Stimulated activated CD4-positive, alpha-beta T cell treated with anti-CD3 and anti-CD28 coated beads, Interleukin-4, amount 100 ng/mL, for 24 hours (primary cell): ENCODE results near the gene CHRM4.

ENCODE experiments used
- DNase-seq: peaks from one replicate; pipeline ENCODE4 v3.0.0-alpha.2; 2020

Gene CHRM4

GRCh38 chr11:46346886-46347636 is 44.5 kb downstream of the CHRM4 start, which contains the start of gene DGKZ:
DGKZ (plus strand) TSS chr11:46347463; CDS start chr11:46347660, 197 bp downstream.
- DNase-seq, result peak; percentile 86

GRCh38 chr11:46345881-46346484 is 45.6 kb downstream of the CHRM4 start:
- DNase-seq, result peak; percentile 37

GRCh38 chr11:46345131-46345597 is 46.4 kb downstream of the CHRM4 start:
- no peak for DNase-seq

- no peak for DNase-seq
Observed at GRCh38 chr11:46343520-46343919, 48.1 kb downstream of the CHRM4 start.

GRCh38 chr11:46342239-46342638 is 49.3 kb downstream of the CHRM4 start:
- DNase-seq, result no peak

GRCh38 chr11:46341454-46341853 is 50.1 kb downstream of the CHRM4 start:
- DNase-seq, result no peak

GRCh38 chr11:46339816-46340215 is 51.8 kb downstream of the CHRM4 start:
- DNase-seq, result no peak

GRCh38 chr11:46338988-46339666 is 52.4 kb downstream of the CHRM4 start:
- DNase-seq, result no peak

GRCh38 chr11:46338636-46338987 is 53.0 kb downstream of the CHRM4 start:
- no peak for DNase-seq

GRCh38 chr11:46337626-46338345 is 53.8 kb downstream of the CHRM4 start:
- DNase-seq, result no peak

- no peak for DNase-seq
Observed at GRCh38 chr11:46336563-46337180, 54.9 kb downstream of the CHRM4 start.

GRCh38 chr11:46335890-46336562 is 55.5 kb downstream of the CHRM4 start:
- DNase-seq, result no peak

- no peak for DNase-seq
Observed at GRCh38 chr11:46335271-46335670, 56.3 kb downstream of the CHRM4 start.

GRCh38 chr11:46334211-46334610 is 57.4 kb downstream of the CHRM4 start:
- no peak for DNase-seq
